A673 (cell line): ENCODE results near the gene SPATA31D3.

Source experiments
- EZH2 ChIP-seq: fragments of 200-600 bp; sonication (generic); IDR thresholded peaks from 2 replicates; pipeline ENCODE4 v1.6.1; 2017; ENCODE audit warnings: borderline replicate concordance, low read depth, mild to moderate bottlenecking, mixed read lengths, antibody characterized with exemption, low read length; ENCODE audit not compliant: poor library complexity, severe bottlenecking
- TF ChIP-seq, protein P1 (sequence below): fragments of 300-800, 200-600 bp; sonication (generic); conservative IDR thresholded peaks from 2 replicates; pipeline ENCODE4 v1.5.1; 2017; ENCODE audit warnings: low read depth, mild to moderate bottlenecking, antibody characterized with exemption, low read length, moderate library complexity, mixed read lengths

GRCh38 chr9:81906671-81907070 is 36.6 kb upstream of the SPATA31D3 start:
- TF ChIP-seq, protein P1, sequence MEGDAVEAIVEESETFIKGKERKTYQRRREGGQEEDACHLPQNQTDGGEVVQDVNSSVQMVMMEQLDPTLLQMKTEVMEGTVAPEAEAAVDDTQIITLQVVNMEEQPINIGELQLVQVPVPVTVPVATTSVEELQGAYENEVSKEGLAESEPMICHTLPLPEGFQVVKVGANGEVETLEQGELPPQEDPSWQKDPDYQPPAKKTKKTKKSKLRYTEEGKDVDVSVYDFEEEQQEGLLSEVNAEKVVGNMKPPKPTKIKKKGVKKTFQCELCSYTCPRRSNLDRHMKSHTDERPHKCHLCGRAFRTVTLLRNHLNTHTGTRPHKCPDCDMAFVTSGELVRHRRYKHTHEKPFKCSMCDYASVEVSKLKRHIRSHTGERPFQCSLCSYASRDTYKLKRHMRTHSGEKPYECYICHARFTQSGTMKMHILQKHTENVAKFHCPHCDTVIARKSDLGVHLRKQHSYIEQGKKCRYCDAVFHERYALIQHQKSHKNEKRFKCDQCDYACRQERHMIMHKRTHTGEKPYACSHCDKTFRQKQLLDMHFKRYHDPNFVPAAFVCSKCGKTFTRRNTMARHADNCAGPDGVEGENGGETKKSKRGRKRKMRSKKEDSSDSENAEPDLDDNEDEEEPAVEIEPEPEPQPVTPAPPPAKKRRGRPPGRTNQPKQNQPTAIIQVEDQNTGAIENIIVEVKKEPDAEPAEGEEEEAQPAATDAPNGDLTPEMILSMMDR = no peak
- TF ChIP-seq EZH2 = no peak
